ENCODE measurements around the gene EML1. TPM values are rescaled to one million over a fixed set of nuclear protein-coding genes. Genes with fewer than 3 reads are reported as not detected.

EML1 gene
- total and polyA plus RNA-seq, 3 donors from 2014 or later = 18.1 to 22.7 (median 22.0) TPM

- TF ChIP-seq POLR2A (IDR thresholded peaks at IDR 0.05) (no peak), CTCF (IDR thresholded peaks at IDR 0.05) (no peak)
- Histone ChIP-seq H3K36me3 (ENCODE audit: low read depth, missing control alignments) (no peaks in the 10 kb centered on the region), H3K4me3 (no peak overlapping the region), H3K27me3 (no peaks in the 10 kb centered on the region), H3K9me3 (no peaks in the 10 kb centered on the region), H3K4me1 (no peaks in the 10 kb centered on the region), H3K27ac (no peak overlapping the region)
- no peak for DNase-seq
- WGBS, 2 donors = 98 to 100% methylated on average over 2 of the region's 2 CpGs
- intact Hi-C loops (cut with DNase I; ENCODE audit: low total_unique reads) = no loop called here
These were observed 15.3 kb upstream of the EML1 start for GRCh38 chr14:99777951-99778350.

GRCh38 chr14:99779751-99780150 lies 13.5 kb upstream of the EML1 start:
- 88 to 89% methylated on average over 1 of the region's 1 CpG for WGBS, 2 donors
- DNase-seq = no peak

GRCh38 chr14:99780690-99781089 lies 12.5 kb upstream of the EML1 start:
- intact Hi-C loops (cut with DNase I; ENCODE audit: low total_unique reads) = no loop called here
- Histone ChIP-seq H3K36me3 (ENCODE audit: low read depth, missing control alignments) (no peaks in the 10 kb centered on the region), H3K9me3 (no peaks in the 10 kb centered on the region), H3K27ac (no peak overlapping the region), H3K27me3 (no peaks in the 10 kb centered on the region), H3K4me1 (no peaks in the 10 kb centered on the region), H3K4me3 (no peak overlapping the region)
- no peak for DNase-seq
- TF ChIP-seq CTCF (IDR thresholded peaks at IDR 0.05) (no peak), POLR2A (IDR thresholded peaks at IDR 0.05) (no peak)
- 87 to 92% methylated on average over 9 of the region's 9 CpGs for WGBS, 2 donors

More at GRCh38 chr14:99779751-99780150, 13.5 kb upstream of the EML1 start:
- no peaks in the 10 kb centered on the region for H3K36me3 ChIP-seq (ENCODE audit: low read depth, missing control alignments)
- no peaks in the 10 kb centered on the region for H3K4me1 ChIP-seq
- H3K27me3 ChIP-seq = no peaks in the 10 kb centered on the region
- no peak for TF ChIP-seq POLR2A (IDR thresholded peaks at IDR 0.05)
- no peak for TF ChIP-seq CTCF (IDR thresholded peaks at IDR 0.05)
- no peak overlapping the region for H3K4me3 ChIP-seq
- intact Hi-C loops (cut with DNase I; ENCODE audit: low total_unique reads) = no loop called here
- H3K27ac ChIP-seq = no peak overlapping the region
- H3K9me3 ChIP-seq = no peaks in the 10 kb centered on the region

GRCh38 chr14:99781091-99781490 lies 12.1 kb upstream of the EML1 start:
- no peak overlapping the region for H3K4me3 ChIP-seq
- no peaks in the 10 kb centered on the region for H3K4me1 ChIP-seq
- TF ChIP-seq POLR2A (IDR thresholded peaks at IDR 0.05) = no peak
- TF ChIP-seq CTCF (IDR thresholded peaks at IDR 0.05) = no peak
- H3K36me3 ChIP-seq (ENCODE audit: low read depth, missing control alignments) = no peaks in the 10 kb centered on the region
- no peaks in the 10 kb centered on the region for H3K9me3 ChIP-seq
- intact Hi-C loops (cut with DNase I; ENCODE audit: low total_unique reads) = no loop called here
- H3K27ac ChIP-seq = no peak overlapping the region
- 81 to 88% methylated on average over 6 of the region's 6 CpGs for WGBS, 2 donors
- no peaks in the 10 kb centered on the region for H3K27me3 ChIP-seq
- DNase-seq = no peak

GRCh38 chr14:99781853-99782610 lies 11.2 kb upstream of the EML1 start:
- H3K4me3 ChIP-seq = no peak overlapping the region
- DNase-seq = no peak
- H3K27ac ChIP-seq = no peak overlapping the region
- H3K27me3 ChIP-seq = no peaks in the 10 kb centered on the region
- no peaks in the 10 kb centered on the region for H3K36me3 ChIP-seq (ENCODE audit: low read depth, missing control alignments)
- 85 to 89% methylated on average over 10 to 14 of the region's 14 CpGs for WGBS, 2 donors
- intact Hi-C loops (cut with DNase I; ENCODE audit: low total_unique reads) = no loop called here
- H3K9me3 ChIP-seq = no peaks in the 10 kb centered on the region
- TF ChIP-seq POLR2A (IDR thresholded peaks at IDR 0.05) (no peak), CTCF (IDR thresholded peaks at IDR 0.05) (no peak)
- no peaks in the 10 kb centered on the region for H3K4me1 ChIP-seq
